GM12864 (cell line): ENCODE measurements around the gene ETDB.

ENCODE experiments used
- DNase-seq: peaks from one replicate; pipeline ENCODE4 v3.0.0-alpha.2; 2011; ENCODE audit warnings: low read depth
- H3K4me3 ChIP-seq: 2 replicates; pipeline ENCODE4 v1.5.1; 2011; ENCODE audit warnings: mild to moderate bottlenecking, low read depth, low read length, control low read depth
- CTCF ChIP-seq: IDR thresholded peaks from 2 replicates; pipeline ENCODE4 v1.5.1; 2011; ENCODE audit warnings: low read depth, mild to moderate bottlenecking, moderate library complexity, low read length, control low read depth, inconsistent platforms; ENCODE audit errors: missing control alignments

The ETDB gene

DNA sequence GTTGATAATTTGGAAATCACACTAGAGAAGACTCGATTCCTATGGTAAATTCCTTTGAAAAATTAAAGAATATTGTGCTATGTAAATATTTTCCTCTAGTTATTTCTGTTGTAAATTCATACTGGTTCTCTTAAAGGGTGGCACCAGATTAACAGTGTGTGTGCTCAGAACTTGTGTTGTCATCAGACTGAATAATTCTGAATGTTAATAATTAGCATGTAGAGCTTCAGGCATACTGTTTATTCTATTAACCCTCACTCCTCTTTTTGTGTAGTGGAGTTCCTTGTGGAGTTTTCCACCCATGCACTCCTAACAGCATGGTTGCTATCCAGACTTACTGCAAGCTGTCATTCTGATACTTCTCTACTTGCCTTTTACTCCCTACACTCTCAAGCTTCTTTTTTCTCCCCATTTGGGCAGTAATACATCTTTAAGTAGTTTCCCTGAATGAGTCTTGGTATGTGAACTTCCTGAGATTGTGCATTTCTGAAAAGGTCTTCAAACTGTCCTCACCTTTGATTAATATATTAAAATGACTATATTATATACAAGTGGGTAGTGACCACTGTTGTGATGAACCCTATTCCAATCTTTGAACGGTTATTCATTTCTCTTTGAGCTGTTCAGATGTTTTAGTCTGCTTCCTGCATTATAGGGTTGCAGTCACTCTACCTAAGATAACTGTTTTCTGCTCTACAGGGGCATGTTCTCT lies 38.5 kb downstream of the ETDB start:
- no peak for TF ChIP-seq CTCF
- no peak overlapping the region for H3K4me3 ChIP-seq
- DNase-seq, result no peak
